Activated CD8-positive, alpha-beta memory T cell treated with anti-CD3 and anti-CD28 coated beads for 4 hours (primary cell): ENCODE data around the gene IP6K3.

ENCODE experiments used
- DNase-seq, 2 donors: peaks; one replicate each; pipeline ENCODE4 v3.0.0-alpha.2; 2020; ENCODE audit warnings: low read depth in 2 of 2

The IP6K3 gene

DNA sequence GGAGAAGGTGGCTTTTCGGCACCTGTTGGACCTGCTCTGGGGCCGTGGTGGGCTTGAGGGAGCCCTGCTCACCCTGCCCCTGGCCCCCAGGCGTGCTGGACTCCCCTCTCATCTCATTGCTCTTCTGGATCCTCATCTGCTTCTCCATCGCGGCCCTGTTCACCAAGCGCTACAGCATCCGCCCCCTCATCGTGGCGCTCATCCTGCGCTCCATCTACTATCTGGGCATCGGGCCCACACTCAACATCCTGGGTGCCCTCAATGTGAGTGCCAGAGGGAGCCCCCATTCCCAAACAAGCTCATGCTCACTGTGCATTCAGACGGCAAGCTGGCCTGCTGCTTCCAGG lies 57.6 kb downstream of the IP6K3 start:
- no peak for DNase-seq

GRCh38 chr6:33688451-33689147 lies 58.1 kb downstream of the IP6K3 start:
- no peak for DNase-seq

DNA sequence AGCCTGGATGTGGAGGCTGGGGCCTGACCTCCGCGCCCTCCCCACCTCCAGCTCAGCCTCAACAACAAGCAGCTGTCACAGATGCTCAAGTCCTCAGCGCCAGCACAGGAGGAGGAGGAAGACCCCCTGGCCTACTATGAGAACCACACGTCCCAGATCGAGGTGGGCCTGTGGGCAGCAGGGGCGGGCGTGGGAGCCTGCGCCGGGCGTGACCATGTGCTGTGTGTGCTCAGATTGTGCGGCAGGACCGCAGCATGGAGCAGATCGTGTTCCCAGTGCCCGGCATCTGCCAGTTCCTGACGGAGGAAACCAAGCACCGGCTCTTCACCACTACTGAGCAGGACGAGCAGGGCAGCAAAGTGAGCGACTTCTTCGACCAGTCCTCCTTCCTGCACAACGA lies 58.7 kb downstream of the IP6K3 start:
- DNase-seq = no peak

DNA sequence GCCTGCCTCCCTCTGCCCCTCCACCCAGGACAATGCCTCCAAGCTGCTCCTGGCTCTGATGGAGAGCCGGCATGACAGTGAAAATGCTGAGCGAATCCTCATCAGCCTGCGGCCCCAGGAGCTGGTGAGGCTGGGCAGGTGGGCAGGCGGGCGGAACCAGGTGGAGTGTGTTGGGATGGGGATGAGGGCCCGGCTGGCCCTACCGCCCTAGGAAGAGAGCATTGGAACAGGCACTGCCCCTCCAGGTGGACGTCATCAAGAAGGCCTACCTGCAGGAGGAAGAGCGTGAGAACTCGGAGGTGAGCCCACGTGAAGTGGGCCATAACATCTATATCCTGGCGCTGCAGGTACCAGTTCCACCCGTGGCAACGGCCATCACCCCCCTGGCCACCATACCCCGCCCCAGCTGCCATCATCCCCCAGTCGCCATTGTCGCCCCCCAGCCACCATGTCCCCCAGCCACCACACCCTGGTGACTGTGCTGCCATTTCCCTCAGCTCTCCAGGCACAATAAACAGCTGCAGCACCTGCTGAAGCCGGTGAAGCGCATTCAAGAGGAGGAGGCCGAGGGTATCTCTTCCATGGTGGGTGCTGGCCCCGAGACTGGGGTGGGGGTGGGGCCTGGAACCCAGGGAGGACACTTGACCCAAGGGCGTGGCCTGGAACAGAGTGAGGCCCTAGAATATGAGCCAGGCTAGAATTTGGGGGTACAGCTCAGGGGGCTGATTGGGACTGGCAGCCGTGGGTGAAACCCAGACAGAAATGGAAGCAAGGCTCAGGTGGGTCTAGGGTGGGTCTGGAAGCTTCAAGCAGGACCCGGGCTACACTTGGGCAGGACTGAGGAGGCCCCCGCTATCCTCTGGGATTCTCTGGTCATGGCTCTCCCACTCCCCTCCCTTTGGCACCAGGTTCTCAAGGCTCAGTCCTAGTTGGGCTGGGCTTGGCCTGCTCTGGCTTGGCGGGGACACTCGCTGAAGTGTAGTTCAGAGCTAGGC lies 59.4 kb downstream of the IP6K3 start:
- no peak for DNase-seq

DNA sequence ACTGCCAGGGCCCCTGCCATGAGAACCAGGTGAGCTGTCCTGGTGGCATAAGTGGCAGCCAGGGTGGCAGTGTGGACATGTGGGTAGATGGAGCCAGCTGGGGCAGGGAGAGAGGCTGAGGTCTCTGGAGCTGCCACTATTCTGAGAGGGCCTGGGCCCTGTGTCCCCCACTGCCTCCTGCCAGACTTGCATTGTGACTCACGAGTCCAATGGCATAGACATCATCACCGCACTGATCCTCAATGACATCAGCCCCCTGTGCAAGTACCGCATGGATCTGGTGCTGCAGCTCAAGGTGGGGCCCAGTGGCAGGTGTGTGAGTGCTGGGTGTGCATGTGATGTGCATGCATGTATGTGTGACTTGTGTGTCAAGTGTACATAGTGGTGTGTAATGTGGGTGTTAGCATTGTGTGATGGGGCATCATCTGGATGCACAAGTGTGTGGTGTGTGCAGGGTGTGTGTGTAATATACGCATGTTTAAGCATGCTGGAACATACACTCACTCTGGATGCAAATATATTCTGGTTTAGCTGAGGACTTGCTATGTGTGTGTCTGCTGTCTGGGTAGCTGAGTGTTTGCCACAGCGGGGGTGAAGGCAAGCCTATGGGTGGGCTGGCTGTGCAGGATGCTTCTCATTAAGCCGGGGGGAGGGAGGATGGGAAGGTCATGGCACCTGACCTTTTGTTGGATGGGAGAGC lies 60.3 kb downstream of the IP6K3 start:
- no peak for DNase-seq

DNA sequence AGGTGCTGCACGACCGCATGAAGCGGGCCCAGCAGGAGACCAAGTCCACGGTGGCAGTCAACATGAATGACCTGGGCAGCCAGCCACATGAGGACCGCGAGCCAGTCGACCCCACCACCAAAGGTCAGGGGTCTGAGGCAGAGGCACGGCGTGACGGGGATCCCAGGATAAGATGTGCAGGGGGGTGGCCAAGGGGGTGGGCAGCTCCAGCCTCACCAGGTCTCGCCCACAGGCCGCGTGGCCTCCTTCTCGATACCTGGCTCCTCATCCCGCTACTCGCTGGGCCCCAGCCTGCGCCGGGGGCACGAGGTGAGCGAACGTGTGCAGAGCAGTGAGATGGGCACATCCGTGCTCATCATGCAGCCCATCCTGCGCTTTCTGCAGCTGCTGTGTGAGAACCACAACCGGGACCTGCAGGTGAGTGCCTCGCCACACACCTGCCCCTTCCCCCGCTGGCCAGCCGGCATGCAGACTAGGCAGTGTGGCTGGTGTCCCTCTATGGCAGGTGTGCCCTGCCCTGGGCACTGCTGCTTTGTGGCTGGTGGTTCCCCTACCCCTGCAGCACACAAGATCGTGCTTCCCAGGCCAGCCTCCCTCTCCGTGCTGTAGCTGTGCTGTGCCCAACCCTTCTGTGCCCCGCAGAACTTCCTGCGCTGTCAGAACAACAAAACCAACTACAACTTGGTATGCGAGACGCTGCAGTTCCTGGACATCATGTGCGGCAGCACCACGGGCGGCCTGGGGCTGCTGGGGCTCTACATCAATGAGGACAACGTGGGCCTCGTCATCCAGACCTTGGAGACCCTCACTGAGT lies 61.1 kb downstream of the IP6K3 start:
- DNase-seq = no peak

GRCh38 chr6:33684983-33685382 lies 61.7 kb downstream of the IP6K3 start:
- no peak for DNase-seq

DNA sequence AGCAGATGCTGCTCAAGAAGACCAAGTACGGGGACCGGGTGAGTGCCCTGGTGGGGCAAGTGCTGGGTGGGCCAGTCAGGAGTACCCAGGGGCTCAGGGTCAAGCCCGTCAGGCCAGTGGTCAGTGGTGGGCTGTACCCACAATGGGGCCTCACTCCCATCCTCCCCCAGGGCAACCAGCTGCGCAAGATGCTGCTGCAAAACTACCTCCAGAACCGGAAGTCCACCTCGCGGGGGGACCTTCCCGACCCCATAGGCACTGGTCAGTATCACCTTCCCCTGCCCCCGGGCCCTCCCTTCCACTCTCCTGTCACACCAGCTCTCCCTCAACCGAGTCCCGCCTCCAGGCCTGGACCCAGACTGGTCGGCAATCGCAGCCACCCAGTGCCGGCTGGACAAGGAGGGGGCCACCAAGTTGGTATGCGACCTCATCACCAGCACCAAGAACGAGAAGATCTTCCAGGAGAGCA lies 62.2 kb downstream of the IP6K3 start:
- no peak for DNase-seq

DNA sequence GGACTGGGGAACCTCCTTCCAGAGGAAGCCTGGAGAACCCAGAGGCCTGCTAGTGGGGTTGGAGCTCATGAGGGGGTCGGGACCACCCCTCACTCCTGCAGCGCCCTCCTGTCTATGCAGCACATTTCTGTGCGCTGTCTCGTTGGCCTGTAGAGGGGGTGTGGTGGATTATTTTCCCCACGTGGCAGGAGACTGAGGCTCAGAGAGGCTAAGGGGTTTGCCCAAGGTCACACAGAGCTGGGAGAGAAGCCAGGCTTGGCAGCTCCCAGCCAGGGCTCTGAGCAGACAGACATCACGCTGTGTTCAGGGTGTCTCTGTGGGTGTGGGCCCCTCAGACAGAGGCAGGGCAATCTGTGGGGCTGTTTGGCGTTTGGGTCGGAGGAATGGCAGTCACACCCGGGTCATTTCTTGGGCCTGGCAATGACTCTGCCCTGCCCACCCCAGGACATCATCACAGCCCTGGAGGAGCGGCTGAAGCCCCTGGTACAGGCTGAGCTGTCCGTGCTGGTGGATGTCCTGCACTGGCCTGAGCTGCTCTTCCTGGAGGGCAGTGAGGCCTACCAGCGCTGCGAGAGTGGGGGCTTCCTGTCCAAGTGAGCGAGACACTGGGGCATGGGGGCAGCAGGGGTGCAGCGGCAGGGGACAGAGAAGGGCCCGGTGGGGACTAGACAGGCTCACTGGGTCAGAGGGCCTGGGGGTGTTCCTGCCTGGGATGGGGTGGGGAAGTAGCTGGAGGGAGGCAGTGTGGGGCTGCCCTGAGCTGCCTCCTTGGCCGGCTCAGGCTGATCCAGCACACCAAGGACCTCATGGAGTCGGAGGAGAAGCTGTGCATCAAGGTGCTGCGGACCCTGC lies 62.9 kb downstream of the IP6K3 start:
- DNase-seq = no peak

DNA sequence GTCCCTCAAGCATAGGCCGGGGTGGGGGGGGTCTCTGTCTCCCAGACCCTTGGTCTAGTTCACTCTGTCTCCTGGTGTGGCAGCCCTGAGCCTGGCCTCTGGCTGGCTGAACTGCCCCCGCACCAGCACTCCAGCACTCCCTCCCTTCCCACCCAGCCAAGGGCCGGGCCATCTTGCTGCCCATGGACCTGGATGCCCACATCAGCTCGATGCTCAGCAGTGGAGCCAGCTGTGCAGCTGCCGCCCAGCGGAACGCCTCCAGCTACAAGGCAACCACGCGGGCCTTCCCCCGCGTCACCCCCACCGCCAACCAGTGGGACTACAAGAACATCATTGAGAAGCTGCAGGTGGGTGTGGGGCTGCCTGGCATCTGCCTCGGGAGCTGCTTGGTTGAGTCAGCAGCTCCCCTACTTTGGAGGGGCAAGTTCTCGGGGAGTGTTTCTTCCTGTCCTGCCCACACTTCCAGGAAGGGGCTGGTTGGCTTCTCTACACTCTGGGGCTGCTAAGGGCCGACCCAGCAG lies 63.6 kb downstream of the IP6K3 start:
- peak; percentile 6 to 64 for DNase-seq

GRCh38 chr6:33682341-33682740 lies 64.4 kb downstream of the IP6K3 start:
- no peak for DNase-seq

DNA sequence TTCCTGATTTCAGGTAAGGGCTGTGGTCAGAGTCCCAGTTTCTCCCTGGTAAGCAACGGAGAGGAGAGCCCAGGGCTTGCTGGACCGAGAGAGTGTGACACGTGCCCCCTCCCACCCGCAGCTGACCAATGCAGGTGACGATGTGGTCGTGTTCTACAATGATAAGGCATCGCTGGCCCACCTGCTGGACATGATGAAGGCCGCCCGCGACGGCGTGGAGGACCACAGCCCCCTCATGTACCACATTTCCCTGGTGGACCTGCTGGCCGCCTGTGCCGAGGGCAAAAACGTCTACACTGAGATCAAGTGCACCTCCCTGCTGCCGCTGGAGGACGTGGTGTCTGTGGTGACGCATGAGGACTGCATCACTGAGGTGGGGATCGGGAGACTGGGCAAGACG lies 66.9 kb downstream of the IP6K3 start:
- DNase-seq = no peak

DNA sequence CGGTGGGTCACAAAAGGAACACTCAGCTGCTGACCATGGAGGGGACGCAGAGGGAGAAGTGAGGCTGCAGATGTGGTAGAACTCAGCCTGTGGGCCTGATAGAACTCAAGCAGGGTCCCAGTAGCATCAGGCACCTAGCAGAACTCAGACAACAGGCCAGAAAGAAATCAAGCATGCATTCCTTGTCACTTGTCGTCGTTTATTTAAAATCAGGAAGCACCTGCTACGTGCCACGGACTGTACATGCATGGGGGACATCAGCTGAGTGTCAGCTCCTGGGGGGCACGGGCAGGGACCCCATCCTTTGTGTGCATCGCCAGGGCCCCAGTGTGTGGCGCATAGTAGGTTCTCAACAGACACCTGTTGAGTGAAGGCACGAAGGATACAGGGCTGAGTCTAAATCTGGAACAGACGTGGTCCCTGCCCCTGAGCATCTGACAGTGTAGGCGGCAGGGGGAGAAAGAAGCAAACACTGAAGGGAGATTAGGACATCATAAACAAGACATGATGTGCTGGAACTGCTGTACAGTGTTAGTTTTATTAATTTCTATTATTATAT lies 67.7 kb downstream of the IP6K3 start:
- no peak for DNase-seq

- no peak for DNase-seq
Measured at GRCh38 chr6:33678233-33678931, 68.3 kb downstream of the IP6K3 start.

DNA sequence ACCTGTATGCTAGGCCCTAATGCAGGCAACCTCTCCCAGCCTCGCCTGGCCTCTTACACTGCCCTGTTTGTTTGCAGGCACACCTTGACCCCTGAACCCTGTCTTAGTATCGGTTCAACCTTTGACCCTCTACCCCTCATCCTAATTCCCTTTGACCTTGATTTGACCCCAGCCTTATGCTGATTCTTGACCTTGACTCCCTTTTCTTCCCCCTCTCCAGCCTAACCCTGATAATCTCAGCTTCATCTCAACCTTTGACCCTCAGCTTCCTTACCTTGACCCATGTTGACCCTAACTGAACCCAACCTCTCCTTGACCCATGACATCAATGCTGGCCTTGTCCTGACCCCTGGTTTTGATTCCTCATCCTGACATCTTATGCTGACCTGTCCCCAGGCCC lies 69.0 kb downstream of the IP6K3 start:
- DNase-seq = no peak

- DNase-seq = no peak
Measured at GRCh38 chr6:33677143-33677660, 69.5 kb downstream of the IP6K3 start.

DNA sequence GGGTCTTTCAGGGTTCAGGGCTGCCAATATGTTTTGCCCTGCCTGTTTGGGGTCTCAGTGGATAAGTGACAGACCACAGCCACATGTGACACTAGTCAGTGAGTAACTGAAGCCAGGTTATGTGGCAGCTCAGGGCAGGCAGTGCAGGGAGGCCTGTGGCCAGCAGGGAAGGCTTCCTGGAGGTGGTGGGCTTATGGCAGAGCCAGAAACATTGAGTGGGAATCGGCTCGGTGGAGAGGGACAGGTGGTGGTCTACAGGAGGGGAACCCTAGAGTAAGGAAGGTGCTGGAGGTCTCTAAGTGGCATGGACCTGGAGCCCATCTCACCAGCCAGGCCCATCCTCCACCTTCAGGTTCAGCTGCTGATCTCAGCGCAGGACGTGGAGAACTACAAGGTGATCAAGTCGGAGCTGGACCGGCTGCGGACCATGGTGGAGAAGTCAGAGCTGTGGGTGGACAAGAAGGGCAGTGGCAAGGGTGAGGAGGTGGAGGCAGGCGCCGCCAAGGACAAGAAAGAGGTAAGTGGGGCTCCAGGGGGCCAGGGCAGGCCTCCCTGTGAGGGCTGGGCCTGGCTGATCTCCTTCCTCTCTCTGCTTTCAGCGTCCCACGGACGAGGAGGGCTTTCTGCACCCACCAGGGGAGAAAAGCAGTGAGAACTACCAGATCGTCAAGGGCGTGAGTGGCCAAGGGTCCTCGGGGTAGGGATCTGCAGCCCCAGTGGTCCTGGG lies 70.1 kb downstream of the IP6K3 start:
- DNase-seq = no peak

DNA sequence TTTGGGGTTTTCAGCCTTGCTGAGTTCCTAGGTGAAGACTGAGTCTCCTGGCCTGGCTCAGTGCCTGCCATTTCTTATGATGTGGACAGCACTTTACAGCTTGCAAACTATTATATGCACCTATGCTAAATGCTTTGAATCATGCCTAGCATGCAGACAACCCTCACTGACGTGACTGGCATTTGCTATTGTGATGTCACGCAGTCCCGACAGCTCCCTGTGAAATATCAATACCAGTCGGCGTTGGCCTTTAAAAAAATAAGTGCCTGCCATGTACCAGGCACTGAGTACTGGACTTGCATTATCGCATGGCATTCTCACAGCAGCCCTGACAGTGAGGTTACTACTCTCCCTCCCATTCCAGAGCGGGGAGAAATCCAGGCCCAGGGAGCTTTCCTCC lies 70.7 kb downstream of the IP6K3 start:
- DNase-seq = no peak
